Fibroblast of the aortic adventitia (primary cell): ENCODE results near the gene LIPG. TPM values are rescaled to one million over a fixed set of nuclear protein-coding genes. Genes with fewer than 3 reads are reported as not detected.
"Not testable (repeated sequence)": the region's sequence is repeated elsewhere in the genome, so short reads cannot be mapped to it uniquely, and the experiment has no call there.

Experiments used
- DNase-seq: peaks from one replicate; pipeline ENCODE4 v3.0.0-alpha.2; 2010; ENCODE audit warnings: low read depth
- H3K4me3 ChIP-seq: 2 replicates; pipeline ENCODE4 v1.5.1; 2011; ENCODE audit warnings: low read depth, mild to moderate bottlenecking, control low read depth, low read length, moderate library complexity
- CTCF ChIP-seq: IDR thresholded peaks from 2 replicates; pipeline ENCODE4 v1.5.1; 2011; ENCODE audit warnings: mild to moderate bottlenecking, low read length, control low read depth, inconsistent platforms; ENCODE audit not compliant: insufficient read depth
- total RNA-seq: library from RNA; depleted of rRNA; stranded (reverse); fragments of >200 nt; gene quantifications from 2 replicates; pipeline ENCODE4 v1.2.3, GENCODE V29; 2012; ENCODE audit warnings: low replicate concordance

The LIPG gene
- total RNA-seq, 1 donor, result 2.7 TPM

GRCh38 chr18:49558356-49558755 is 3.5 kb upstream of the LIPG start:
- peak; percentile 44 for DNase-seq
- TF ChIP-seq CTCF, result no peak
- no peak overlapping the region for H3K4me3 ChIP-seq

- DNase-seq, result peak; percentile 74
- TF ChIP-seq CTCF, result peak; percentile 62
- H3K4me3 ChIP-seq, result not testable (repeated sequence)
These were observed 2.4 kb upstream of the LIPG start for GRCh38 chr18:49559326-49559931.

- no peak overlapping the region for H3K4me3 ChIP-seq
- TF ChIP-seq CTCF, result no peak
- DNase-seq, result no peak
These were observed 1.6 kb upstream of the LIPG start for GRCh38 chr18:49560277-49560623.

- peak overlapping the region; percentile 66 for H3K4me3 ChIP-seq
- TF ChIP-seq CTCF, result no peak
- DNase-seq, result no peak
These were observed 1.1 kb upstream of the LIPG start for GRCh38 chr18:49560624-49561288.

GRCh38 chr18:49562481-49563129 is 748 bp downstream of the LIPG start:
- no peak for DNase-seq

GRCh38 chr18:49563130-49563540 is 1.3 kb downstream of the LIPG start:
- no peak for DNase-seq
- no peak for TF ChIP-seq CTCF

More at GRCh38 chr18:49562481-49563129, 748 bp downstream of the LIPG start:
- peak overlapping the region; percentile 66 for H3K4me3 ChIP-seq
- no peak for TF ChIP-seq CTCF

More at GRCh38 chr18:49563130-49563540, 1.3 kb downstream of the LIPG start:
- H3K4me3 ChIP-seq, result peak overlapping the region; percentile 66
